SK-N-SH (cell line): ENCODE results near the gene MAMLD1.

Experiments used
- CTCF ChIP-seq: fragments of 200-600 bp; sonication (generic); IDR thresholded peaks from 2 replicates; pipeline ENCODE4 v1.6.1; 2017; ENCODE audit warnings: antibody characterized with exemption, mild to moderate bottlenecking, moderate library complexity
- FOXJ3 ChIP-seq: sonication (generic); formaldehyde crosslinking; IDR thresholded peaks from 2 replicates; pipeline ENCODE4 v1.5.1; 2020; ENCODE audit warnings: mild to moderate bottlenecking, missing genetic modification reagents
- GABPA ChIP-seq: IDR thresholded peaks from 2 replicates; pipeline ENCODE4 v1.4.0; 2012; ENCODE audit warnings: low read depth, mild to moderate bottlenecking
- GATA2 ChIP-seq: sonication (generic); formaldehyde crosslinking; IDR thresholded peaks from 2 replicates; pipeline ENCODE4 v1.5.0; 2020; ENCODE audit warnings: mild to moderate bottlenecking, missing genetic modification reagents
- IRF3 ChIP-seq: fragments of 150-350 bp; IDR thresholded peaks from 2 replicates; pipeline ENCODE4 v1.6.1; 2016; ENCODE audit warnings: mild to moderate bottlenecking, low read depth, low read length
- MEF2A ChIP-seq: IDR thresholded peaks from 2 replicates; pipeline ENCODE4 v1.4.0; 2012; ENCODE audit warnings: low read depth, borderline replicate concordance
- NRF1 ChIP-seq: IDR thresholded peaks from 2 replicates; pipeline ENCODE4 v1.6.1; 2012; ENCODE audit warnings: low read depth, mild to moderate bottlenecking, low read length
- POLR2AphosphoS5 ChIP-seq: IDR thresholded peaks from 2 replicates; pipeline ENCODE4 v1.6.1; 2012; ENCODE audit warnings: low read depth, low read length
- SIN3A ChIP-seq: IDR thresholded peaks from 2 replicates; pipeline ENCODE4 v1.6.1; 2012; ENCODE audit warnings: low read depth, mild to moderate bottlenecking, low read length, moderate library complexity, borderline replicate concordance
- TAF1 ChIP-seq: IDR thresholded peaks from 2 replicates; pipeline ENCODE4 v1.6.1; 2012; ENCODE audit warnings: low read depth, mild to moderate bottlenecking, low read length, moderate library complexity, borderline replicate concordance
- ZBTB33 ChIP-seq: IDR thresholded peaks from 2 replicates; pipeline ENCODE4 v1.4.0; 2012; ENCODE audit warnings: low read depth, borderline replicate concordance

GRCh38 chrX:150533863-150534262, 170.7 kb downstream of the MAMLD1 start:
- TF ChIP-seq CTCF = no peak
- TF ChIP-seq GABPA = no peak
- TF ChIP-seq GATA2 = no peak
- no peak for TF ChIP-seq ZBTB33
- TF ChIP-seq TAF1 = no peak
- TF ChIP-seq POLR2AphosphoS5 = no peak
- TF ChIP-seq NRF1 = no peak
- no peak for TF ChIP-seq FOXJ3 (CRISPR knock-in tag)
- TF ChIP-seq MEF2A = no peak
- no peak for TF ChIP-seq IRF3
- no peak for TF ChIP-seq SIN3A
